Testis (tissue), 3 donors: ENCODE measurements around the gene MTTP. TPM values are rescaled to one million over a fixed set of nuclear protein-coding genes. Genes with fewer than 3 reads are reported as not detected.

Source experiments
- DNase-seq: peaks from one replicate; pipeline ENCODE4 v3.0.0-alpha.2; 2019
- H3K27ac ChIP-seq, 2 donors: fragments of 200-600 bp; sonication (generic); one replicate each; pipeline ENCODE4 v1.5.1; 2019
- H3K27me3 ChIP-seq: fragments of 200-600 bp; sonication (generic); one replicate; pipeline ENCODE4 v1.5.1; 2019
- H3K36me3 ChIP-seq: fragments of 200-600 bp; sonication (generic); one replicate; pipeline ENCODE4 v1.5.1; 2017; ENCODE audit warnings: low read depth; ENCODE audit errors: missing control alignments
- H3K4me1 ChIP-seq: fragments of 200-600 bp; sonication (generic); one replicate; pipeline ENCODE4 v1.5.1; 2019
- H3K4me3 ChIP-seq, 2 donors: fragments of 200-600 bp; sonication (generic); one replicate each; pipeline ENCODE4 v1.5.1; 2017 to 2019
- H3K9me3 ChIP-seq: fragments of 200-600 bp; sonication (generic); one replicate; pipeline ENCODE4 v1.5.1; 2017
- POLR2A ChIP-seq: fragments of 450-650 bp; IDR thresholded peaks from one replicate; pipeline ENCODE4 v1.6.1; 2017; ENCODE audit warnings: antibody characterized with exemption, mild to moderate bottlenecking, moderate library complexity
- WGBS, 2 donors: methylation state at CpG; one replicate each; pipeline ENCODE4 v1.1.5; 2018; 5-methylcytosine and 5-hydroxymethylcytosine counted together
- intact Hi-C: fragments of 100-400 bp; cut with DNase I; formaldehyde crosslinking; loops from one replicate; pipeline ENCODE4 v1.15.1; 2023; ENCODE audit warnings: low total_unique reads
- polyA plus RNA-seq: library from polyadenylated mRNA; stranded (reverse); fragments of 350-450 nt; fragmentation: Illumina TruSeq; extraction: RNeasy Lipid Tissue Mini Kit (QIAGEN cat#74804); gene quantifications from one replicate; pipeline ENCODE4 v1.2.3, GENCODE V29; 2014; ENCODE audit warnings: low read depth, low replicate concordance; ENCODE audit not compliant: insufficient read depth
- total RNA-seq, 2 donors: library from RNA; depleted of rRNA; stranded (reverse); fragments of >200 nt; gene quantifications; one replicate each; pipeline ENCODE4 v1.2.3, GENCODE V29; 2016
- TF ChIP-seq, protein P1 (sequence below), 3 experiments: fragments of 450-650 bp in 2 of 3; fragments of 200-600 bp in 1 of 3; sonication (generic) in 1 of 3; IDR thresholded peaks; one replicate each; pipeline ENCODE4 v1.5.1; 2016 to 2019; ENCODE audit warnings: antibody characterized with exemption in 3 of 3, mild to moderate bottlenecking in 2 of 3, moderate library complexity in 1 of 3

Gene MTTP
- total and polyA plus RNA-seq, 3 donors from 2014 or later = 6.8 to 26.0 (median 15.4) TPM

DNA sequence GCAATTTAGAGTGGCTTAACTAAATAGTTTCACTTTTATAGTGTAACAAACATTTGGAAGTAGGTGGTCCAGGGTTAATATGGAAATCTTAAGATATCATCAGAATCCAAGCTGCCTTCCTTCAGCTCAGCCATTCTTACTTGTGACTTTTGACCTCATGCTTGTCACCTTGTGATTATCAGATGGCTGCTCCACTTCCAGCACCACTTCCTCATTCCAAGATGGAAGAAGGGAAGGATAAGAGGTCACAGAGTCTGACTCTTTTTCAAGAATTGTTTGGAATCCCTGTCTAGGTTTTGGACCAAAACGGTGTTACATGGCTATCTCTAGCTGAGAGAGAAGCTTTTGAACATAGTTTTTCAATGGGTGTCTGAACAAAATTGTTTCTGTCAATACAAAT, 39.9 kb downstream of the MTTP start:
- 71 to 77% methylated on average over 1 of the region's 1 CpG for WGBS, 2 donors
- DNase-seq = no peak
- H3K4me1 ChIP-seq = no peaks in the 10 kb centered on the region
- intact Hi-C loops = no loop called here
- H3K36me3 ChIP-seq = no peaks in the 10 kb centered on the region
- H3K27ac ChIP-seq = no peak overlapping the region
- no peaks in the 10 kb centered on the region for H3K27me3 ChIP-seq
- H3K4me3 ChIP-seq = no peak overlapping the region
- TF ChIP-seq POLR2A = no peak
- TF ChIP-seq, protein P1, sequence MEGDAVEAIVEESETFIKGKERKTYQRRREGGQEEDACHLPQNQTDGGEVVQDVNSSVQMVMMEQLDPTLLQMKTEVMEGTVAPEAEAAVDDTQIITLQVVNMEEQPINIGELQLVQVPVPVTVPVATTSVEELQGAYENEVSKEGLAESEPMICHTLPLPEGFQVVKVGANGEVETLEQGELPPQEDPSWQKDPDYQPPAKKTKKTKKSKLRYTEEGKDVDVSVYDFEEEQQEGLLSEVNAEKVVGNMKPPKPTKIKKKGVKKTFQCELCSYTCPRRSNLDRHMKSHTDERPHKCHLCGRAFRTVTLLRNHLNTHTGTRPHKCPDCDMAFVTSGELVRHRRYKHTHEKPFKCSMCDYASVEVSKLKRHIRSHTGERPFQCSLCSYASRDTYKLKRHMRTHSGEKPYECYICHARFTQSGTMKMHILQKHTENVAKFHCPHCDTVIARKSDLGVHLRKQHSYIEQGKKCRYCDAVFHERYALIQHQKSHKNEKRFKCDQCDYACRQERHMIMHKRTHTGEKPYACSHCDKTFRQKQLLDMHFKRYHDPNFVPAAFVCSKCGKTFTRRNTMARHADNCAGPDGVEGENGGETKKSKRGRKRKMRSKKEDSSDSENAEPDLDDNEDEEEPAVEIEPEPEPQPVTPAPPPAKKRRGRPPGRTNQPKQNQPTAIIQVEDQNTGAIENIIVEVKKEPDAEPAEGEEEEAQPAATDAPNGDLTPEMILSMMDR (IDR thresholded peaks at IDR 0.05) = no peak
- no peaks in the 10 kb centered on the region for H3K9me3 ChIP-seq

DNA sequence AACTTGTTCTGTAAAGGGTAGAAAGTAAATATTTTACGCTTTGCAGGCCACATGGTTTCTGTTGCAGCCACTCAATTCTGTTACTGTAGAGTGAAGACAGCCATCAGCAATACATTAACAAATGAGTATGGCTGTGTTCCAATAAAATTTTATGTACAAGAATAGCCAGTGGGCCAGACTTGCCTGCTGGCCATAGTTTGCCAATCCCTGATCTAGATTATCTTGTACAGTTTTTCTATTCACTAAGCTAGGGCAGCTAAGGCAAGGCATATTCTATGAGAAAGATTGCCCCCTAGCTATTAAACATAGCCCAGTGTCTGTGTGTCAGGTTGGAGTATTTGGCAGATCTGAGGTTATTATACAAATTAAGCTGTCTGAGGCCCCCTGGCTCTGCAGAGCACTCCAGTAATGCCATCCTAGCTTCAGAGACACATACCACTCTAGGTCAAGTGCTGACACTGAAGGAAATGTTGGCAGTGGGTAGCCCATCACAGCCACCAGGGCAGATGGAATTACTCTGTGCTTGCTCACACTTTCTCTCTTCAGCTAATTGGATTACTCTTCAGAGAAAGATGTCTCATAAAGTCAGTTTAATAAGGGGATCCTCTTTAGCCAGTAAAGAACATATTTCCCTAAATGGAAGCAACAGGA, 40.7 kb downstream of the MTTP start:
- H3K4me1 ChIP-seq = no peaks in the 10 kb centered on the region
- no peaks in the 10 kb centered on the region for H3K36me3 ChIP-seq
- DNase-seq = no peak
- no peaks in the 10 kb centered on the region for H3K27me3 ChIP-seq
- TF ChIP-seq, protein P1 (IDR thresholded peaks at IDR 0.05) = no peak
- intact Hi-C loops = no loop called here
- no peak overlapping the region for H3K27ac ChIP-seq
- H3K9me3 ChIP-seq = no peaks in the 10 kb centered on the region
- 48 to 92% methylated on average over 1 of the region's 1 CpG for WGBS, 2 donors
- no peak overlapping the region for H3K4me3 ChIP-seq

DNA sequence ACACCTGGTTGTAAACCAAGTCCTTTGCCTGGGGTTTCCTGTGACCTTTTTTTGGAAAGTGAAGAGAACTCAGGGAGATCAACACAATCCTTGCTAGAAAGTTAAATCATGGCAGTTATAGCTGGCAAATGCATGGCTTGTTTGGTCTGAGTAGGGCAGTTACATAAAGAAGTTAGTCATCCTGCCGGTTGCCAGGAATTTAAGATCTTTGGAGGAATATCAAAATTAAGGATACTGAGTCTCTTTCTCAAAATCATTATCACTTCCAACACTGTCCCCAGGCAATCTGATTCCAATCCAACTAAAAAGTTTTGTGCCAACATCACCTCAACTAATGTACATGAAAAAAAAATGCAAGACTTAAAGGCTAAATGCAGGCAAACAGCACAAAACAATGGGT, 42.8 kb downstream of the MTTP start:
- Histone ChIP-seq H3K27ac (no peak overlapping the region), H3K36me3 (no peaks in the 10 kb centered on the region), H3K9me3 (no peaks in the 10 kb centered on the region), H3K27me3 (no peaks in the 10 kb centered on the region), H3K4me1 (peaks cover 5% of the 10 kb centered on the region), H3K4me3 (no peak overlapping the region)
- intact Hi-C loops = no loop called here
- TF ChIP-seq, protein P1 (IDR thresholded peaks at IDR 0.05) = no peak
- no peak for TF ChIP-seq POLR2A
- WGBS, 2 donors = 50 to 53% methylated on average over 1 of the region's 1 CpG
- DNase-seq = no peak

DNA sequence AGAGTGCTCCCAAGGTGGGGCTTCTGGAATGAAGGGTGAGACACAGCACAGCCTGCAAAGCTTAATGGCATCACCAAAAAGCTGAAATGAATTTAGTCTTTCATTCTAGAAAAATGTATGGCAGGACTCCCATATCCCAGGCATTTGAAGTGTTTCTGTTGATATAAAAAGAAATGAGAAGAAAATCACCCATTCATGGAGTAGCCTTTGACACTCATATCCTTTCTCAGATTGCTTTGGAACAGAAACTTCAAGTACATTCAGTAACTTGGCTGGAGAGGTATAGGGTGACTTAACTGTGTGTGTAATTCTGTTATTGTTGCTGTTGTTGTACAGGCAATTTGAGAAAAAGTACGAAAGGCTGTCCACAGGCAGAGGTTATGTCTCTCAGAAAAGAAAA, 47.7 kb downstream of the MTTP start:
- 50 to 57% methylated on average over 1 of the region's 1 CpG for WGBS, 2 donors
- intact Hi-C loops = no loop called here
- H3K27ac ChIP-seq = peak overlapping the region in 1 of 2 donors; percentile 36
- H3K36me3 ChIP-seq = no peaks in the 10 kb centered on the region
- TF ChIP-seq POLR2A = no peak
- TF ChIP-seq, protein P1 (IDR thresholded peaks at IDR 0.05) = no peak
- no peaks in the 10 kb centered on the region for H3K27me3 ChIP-seq
- peaks cover 15% of the 10 kb centered on the region for H3K4me1 ChIP-seq
- no peak for DNase-seq
- no peaks in the 10 kb centered on the region for H3K9me3 ChIP-seq
- H3K4me3 ChIP-seq = no peak overlapping the region

DNA sequence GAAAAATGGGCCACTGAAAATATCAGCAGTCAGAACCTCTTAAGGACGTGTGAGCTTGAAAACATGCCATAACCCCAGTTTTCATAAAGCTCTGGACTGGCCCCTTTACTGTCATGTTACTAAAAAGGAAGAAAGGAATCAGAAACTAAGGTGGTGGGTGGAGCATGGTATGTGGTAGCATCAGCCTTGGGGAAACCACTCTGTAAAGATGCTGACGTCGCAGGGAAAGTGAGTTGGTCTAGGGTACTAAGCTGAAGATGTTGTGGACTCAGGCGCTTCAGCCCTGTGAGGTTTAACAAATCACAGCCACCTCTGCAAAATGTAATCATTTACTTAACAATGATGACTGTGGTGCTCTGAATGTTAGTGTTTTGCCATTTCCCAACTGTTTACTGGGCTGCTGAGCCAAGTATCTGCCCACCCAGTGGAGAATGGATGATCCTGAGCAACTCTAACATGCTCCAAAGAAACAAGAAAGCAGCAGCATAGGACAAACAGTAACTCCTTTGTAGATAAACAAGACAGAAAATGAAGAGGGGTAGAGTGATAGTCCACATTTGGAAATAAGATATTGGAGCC, 49.6 kb downstream of the MTTP start:
- intact Hi-C loops = no loop called here
- no peaks in the 10 kb centered on the region for H3K36me3 ChIP-seq
- no peaks in the 10 kb centered on the region for H3K27me3 ChIP-seq
- WGBS, 2 donors = 62 to 70% methylated on average over 4 of the region's 4 CpGs
- DNase-seq = no peak
- TF ChIP-seq, protein P1 (IDR thresholded peaks at IDR 0.05) = no peak
- TF ChIP-seq POLR2A = no peak
- no peak overlapping the region for H3K4me3 ChIP-seq
- no peaks in the 10 kb centered on the region for H3K9me3 ChIP-seq
- peak overlapping the region; percentile 33 to 39 for H3K27ac ChIP-seq
- H3K4me1 ChIP-seq = peaks cover 15% of the 10 kb centered on the region
